Mesenchymal stem cell (in vitro differentiated cells and primary cell): ENCODE results near the gene MAPK8IP2.
A peak's percentile ranks its signal among the peaks of the same experiment; 100 is the strongest.
"Not testable (repeated sequence)": the region's sequence is repeated elsewhere in the genome, so short reads cannot be mapped to it uniquely, and the experiment has no call there.

ENCODE experiments used
- DNase-seq: peaks from one replicate; pipeline ENCODE4 v3.0.0-alpha.2; 2013
- H2AFZ ChIP-seq: one replicate; pipeline ENCODE4 v1.6.1; 2013; ENCODE audit warnings: low read depth, mild to moderate bottlenecking, control low read depth, inconsistent platforms, low read length, moderate library complexity
- H2AK5ac ChIP-seq: 2 replicates; pipeline ENCODE4 v1.6.1; 2013; ENCODE audit warnings: low read length, moderate library complexity, mild to moderate bottlenecking, inconsistent platforms; ENCODE audit not compliant: severe bottlenecking
- H2BK120ac ChIP-seq: one replicate; pipeline ENCODE4 v1.6.1; 2013; ENCODE audit warnings: low read depth, mild to moderate bottlenecking, inconsistent platforms, low read length, moderate library complexity
- H2BK12ac ChIP-seq, 2 experiments: one replicate each; pipeline ENCODE4 v1.6.1; 2013; ENCODE audit warnings: inconsistent platforms in 2 of 2, low read length in 2 of 2, mild to moderate bottlenecking in 2 of 2, moderate library complexity in 2 of 2, control low read depth in 1 of 2
- H2BK15ac ChIP-seq: one replicate; pipeline ENCODE4 v1.6.1; 2013; ENCODE audit warnings: mild to moderate bottlenecking, low read depth, inconsistent platforms; ENCODE audit not compliant: poor library complexity, severe bottlenecking
- H2BK5ac ChIP-seq: 2 replicates; pipeline ENCODE4 v1.6.1; 2013; ENCODE audit warnings: low read depth, mild to moderate bottlenecking, low read length, control low read depth, inconsistent platforms; ENCODE audit not compliant: poor library complexity, severe bottlenecking
- H3K14ac ChIP-seq, 2 experiments: one replicate each; pipeline ENCODE4 v1.6.1; 2013; ENCODE audit warnings: inconsistent platforms in 2 of 2, low read length in 2 of 2, control low read depth in 1 of 2, mild to moderate bottlenecking in 1 of 2, moderate library complexity in 1 of 2
- H3K18ac ChIP-seq, 2 experiments: one replicate each; pipeline ENCODE4 v1.6.1; 2013; ENCODE audit warnings: inconsistent platforms in 2 of 2, low read length in 2 of 2, control low read depth in 1 of 2, low read depth in 1 of 2, mild to moderate bottlenecking in 1 of 2
- H3K23ac ChIP-seq, 2 experiments: one replicate each; pipeline ENCODE4 v1.6.1; 2013; ENCODE audit warnings: inconsistent platforms in 2 of 2, low read length in 2 of 2, mild to moderate bottlenecking in 2 of 2, moderate library complexity in 2 of 2, control low read depth in 1 of 2
- H3K27ac ChIP-seq: 2 replicates; pipeline ENCODE4 v1.5.1; 2013; ENCODE audit warnings: mild to moderate bottlenecking, moderate library complexity, low read length, control low read depth, inconsistent platforms; ENCODE audit not compliant: poor library complexity, severe bottlenecking
- H3K27me3 ChIP-seq, 2 experiments: 2 replicates each; pipeline versions ENCODE4 v1.6.1 to v1.7.0; 2013; ENCODE audit warnings: low read length in 2 of 2, mild to moderate bottlenecking in 2 of 2, moderate library complexity in 2 of 2, control low read depth in 1 of 2, inconsistent platforms in 1 of 2; ENCODE audit not compliant: control insufficient read depth in 1 of 2, insufficient read depth in 1 of 2
- H3K36me3 ChIP-seq, 2 experiments: 2 replicates each; pipeline versions ENCODE4 v1.6.1 to v1.7.0; 2013; ENCODE audit warnings: low read length in 2 of 2, control low read depth in 1 of 2, inconsistent platforms in 1 of 2, low read depth in 1 of 2, mild to moderate bottlenecking in 1 of 2; ENCODE audit not compliant: insufficient read depth in 2 of 2, control insufficient read depth in 1 of 2
- H3K4ac ChIP-seq, 2 experiments: one replicate each; pipeline ENCODE4 v1.6.1; 2013; ENCODE audit warnings: inconsistent platforms in 2 of 2, low read length in 2 of 2, mild to moderate bottlenecking in 2 of 2, moderate library complexity in 2 of 2, control low read depth in 1 of 2, low read depth in 1 of 2
- H3K4me1 ChIP-seq: 2 replicates; pipeline ENCODE4 v1.6.1; 2013; ENCODE audit warnings: low read depth, low read length, control low read depth; ENCODE audit not compliant: control insufficient read depth, insufficient read depth
- H3K4me2 ChIP-seq: 2 replicates; pipeline ENCODE4 v1.6.1; 2013; ENCODE audit warnings: low read length, mild to moderate bottlenecking, inconsistent platforms; ENCODE audit not compliant: poor library complexity, severe bottlenecking
- H3K4me3 ChIP-seq, 2 experiments: 2 replicates each; pipeline versions ENCODE4 v1.5.1 to v1.7.0; 2013; ENCODE audit warnings: low read length in 2 of 2, mild to moderate bottlenecking in 2 of 2, control low read depth in 1 of 2, low read depth in 1 of 2; ENCODE audit not compliant: insufficient read depth in 1 of 2
- H3K79me1 ChIP-seq: replicated peaks from 2 replicates; pipeline ENCODE4 v1.6.1; 2013; ENCODE audit warnings: mild to moderate bottlenecking, control low read depth, low read length, inconsistent platforms; ENCODE audit not compliant: poor library complexity, severe bottlenecking
- H3K9ac ChIP-seq: 2 replicates; pipeline ENCODE4 v1.7.0; 2013; ENCODE audit warnings: mild to moderate bottlenecking, low read length, moderate library complexity
- H3K9me3 ChIP-seq: 2 replicates; pipeline ENCODE4 v1.7.0; 2013; ENCODE audit warnings: mild to moderate bottlenecking, low read length; ENCODE audit not compliant: control insufficient read depth
- H4K8ac ChIP-seq: one replicate; pipeline ENCODE4 v1.6.1; 2013; ENCODE audit warnings: inconsistent platforms, mild to moderate bottlenecking, low read length, moderate library complexity
- H4K91ac ChIP-seq: one replicate; pipeline ENCODE4 v1.6.1; 2013; ENCODE audit warnings: mild to moderate bottlenecking, low read length, inconsistent platforms
- WGBS: methylation state at CpG from one replicate; pipeline ENCODE4 v1.1.7; 2013; ENCODE audit warnings: mixed read lengths; 5-methylcytosine and 5-hydroxymethylcytosine counted together

MAPK8IP2 gene

GRCh38 chr22:50633771-50634170 lies 33.2 kb downstream of the MAPK8IP2 start:
- no peak for DNase-seq
- H3K4me2 ChIP-seq, result no peak overlapping the region
- no peak overlapping the region for H2BK12ac ChIP-seq
- no peaks in the 10 kb centered on the region for H3K79me1 ChIP-seq
- no peak overlapping the region for H3K4me3 ChIP-seq
- no peak overlapping the region for H2BK120ac ChIP-seq
- 86% methylated on average over 11 of the region's 11 CpGs for WGBS
- no peak overlapping the region for H3K23ac ChIP-seq
- H3K27me3 ChIP-seq, result peaks cover 4% of the 10 kb centered on the region in 2 experiments
- H2AFZ ChIP-seq, result no peak overlapping the region
- no peak overlapping the region for H2AK5ac ChIP-seq
- H3K14ac ChIP-seq, result no peak overlapping the region
- no peak overlapping the region for H3K4ac ChIP-seq
- H3K9me3 ChIP-seq, result no peaks in the 10 kb centered on the region
- no peak overlapping the region for H2BK15ac ChIP-seq
- no peak overlapping the region for H4K8ac ChIP-seq
- H3K18ac ChIP-seq, result no peak overlapping the region
- H3K27ac ChIP-seq, result no peak overlapping the region
- no peaks in the 10 kb centered on the region for H3K36me3 ChIP-seq
- H4K91ac ChIP-seq, result no peak overlapping the region
- no peak overlapping the region for H3K9ac ChIP-seq
- no peak overlapping the region for H2BK5ac ChIP-seq
- peaks cover 2% of the 10 kb centered on the region for H3K4me1 ChIP-seq

GRCh38 chr22:50635591-50635990 lies 35.0 kb downstream of the MAPK8IP2 start:
- no peak overlapping the region for H3K4me3 ChIP-seq
- H2AK5ac ChIP-seq, result no peak overlapping the region
- H3K27me3 ChIP-seq, result peaks cover 4% of the 10 kb centered on the region in 2 experiments
- peak overlapping the region; percentile 16 for H4K91ac ChIP-seq
- no peaks in the 10 kb centered on the region for H3K79me1 ChIP-seq
- DNase-seq, result no peak
- no peak overlapping the region for H2AFZ ChIP-seq
- H3K4me2 ChIP-seq, result no peak overlapping the region
- no peak overlapping the region for H2BK12ac ChIP-seq
- no peaks in the 10 kb centered on the region for H3K36me3 ChIP-seq
- H3K9ac ChIP-seq, result no peak overlapping the region
- H3K14ac ChIP-seq, result no peak overlapping the region
- H3K23ac ChIP-seq, result no peak overlapping the region
- no peak overlapping the region for H2BK5ac ChIP-seq
- H3K9me3 ChIP-seq, result no peaks in the 10 kb centered on the region
- no peak overlapping the region for H3K4ac ChIP-seq
- H3K4me1 ChIP-seq, result no peaks in the 10 kb centered on the region
- H3K27ac ChIP-seq, result no peak overlapping the region
- H4K8ac ChIP-seq, result no peak overlapping the region
- H2BK15ac ChIP-seq, result no peak overlapping the region
- H3K18ac ChIP-seq, result no peak overlapping the region
- WGBS, result 88% methylated on average over 11 of the region's 11 CpGs
- no peak overlapping the region for H2BK120ac ChIP-seq

DNA sequence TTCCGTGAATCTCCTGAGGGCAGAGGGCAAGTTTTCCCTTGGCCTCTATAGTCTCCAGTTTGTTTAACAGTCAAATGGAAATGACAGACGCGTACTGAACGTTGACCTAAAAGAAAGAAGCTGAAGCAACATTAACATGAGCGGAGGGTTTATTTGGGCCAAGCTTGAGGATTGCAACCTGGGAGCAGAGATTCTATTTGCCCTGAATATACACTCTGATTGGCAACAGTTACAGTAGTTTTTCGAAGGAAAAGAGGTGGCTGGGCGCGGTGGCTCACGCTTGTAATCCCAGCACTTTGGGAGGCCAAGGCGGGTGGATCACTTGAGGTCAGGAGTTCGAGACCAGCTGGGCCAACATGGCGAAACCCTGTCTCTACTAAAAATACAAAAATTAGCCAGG lies 39.7 kb downstream of the MAPK8IP2 start:
- DNase-seq, H2BK12ac ChIP-seq, H4K8ac ChIP-seq, H3K4ac ChIP-seq, H3K79me1 ChIP-seq, H2BK5ac ChIP-seq, H2AK5ac ChIP-seq, H2BK15ac ChIP-seq, H3K4me3 ChIP-seq, H3K14ac ChIP-seq, H4K91ac ChIP-seq, H3K4me2 ChIP-seq, H3K23ac ChIP-seq, H2AFZ ChIP-seq, H3K36me3 ChIP-seq, H3K9ac ChIP-seq, H3K27ac ChIP-seq, H3K18ac ChIP-seq, H2BK120ac ChIP-seq, H3K9me3 ChIP-seq: not testable (repeated sequence)
- Histone ChIP-seq H3K4me1 (peaks cover 12% of the 10 kb centered on the region), H3K27me3 (peaks cover 35 to 38% of the 10 kb centered on the region in 2 experiments)
- 96% methylated on average over 9 of the region's 12 CpGs for WGBS

DNA sequence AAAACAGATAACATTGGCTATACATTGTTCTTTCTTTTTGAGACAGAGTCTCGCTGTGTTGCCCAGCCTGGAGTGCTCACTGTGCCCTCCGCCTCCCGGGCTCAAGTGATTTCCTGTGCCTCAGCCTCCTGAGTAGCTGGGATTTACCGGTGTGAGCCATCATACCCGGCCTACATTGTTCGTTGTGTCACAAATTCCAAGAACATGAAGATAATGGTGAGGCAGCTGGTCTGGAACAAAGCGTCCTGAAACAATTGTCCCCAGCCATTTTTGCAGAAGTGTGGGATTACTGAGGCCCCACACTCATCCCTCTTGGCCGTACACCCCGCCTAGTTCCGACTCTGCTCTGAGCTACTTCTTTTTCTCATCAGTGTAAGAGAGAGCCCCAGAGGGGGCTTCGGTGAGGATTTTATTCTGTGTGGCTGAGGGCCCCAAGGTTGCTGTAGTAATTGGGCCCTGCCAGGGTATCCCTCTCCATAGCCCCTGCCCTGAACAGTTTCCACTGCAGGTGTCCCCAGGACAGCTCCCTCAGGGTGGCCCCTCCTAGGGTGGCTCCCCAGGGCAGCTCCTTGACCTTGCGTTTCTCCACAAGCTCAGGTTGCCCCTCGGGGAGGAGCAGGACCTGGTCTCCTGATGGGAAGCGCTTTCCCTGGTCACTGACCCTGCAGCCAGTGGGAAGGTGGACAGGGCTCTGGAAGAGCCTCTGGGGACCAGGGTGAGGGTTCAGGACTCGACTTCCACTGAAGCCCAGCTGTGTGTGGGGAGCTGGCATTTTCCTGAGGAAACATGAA lies 40.5 kb downstream of the MAPK8IP2 start:
- H3K4me1 ChIP-seq, result peaks cover 12% of the 10 kb centered on the region
- H2BK12ac ChIP-seq, result peak overlapping the region; percentile 66 to 68
- no peaks in the 10 kb centered on the region for H3K9me3 ChIP-seq
- H2BK5ac ChIP-seq, result no peak overlapping the region
- WGBS, result 90% methylated on average over 15 of the region's 15 CpGs
- H3K36me3 ChIP-seq, result no peaks in the 10 kb centered on the region
- no peak overlapping the region for H3K27ac ChIP-seq
- peak overlapping the region in 1 of 2 experiments; percentile 38 for H3K14ac ChIP-seq
- H3K9ac ChIP-seq, result no peak overlapping the region
- H3K18ac ChIP-seq, result peak overlapping the region; percentile 14 to 50
- H3K79me1 ChIP-seq, result no peaks in the 10 kb centered on the region
- H3K4me3 ChIP-seq, result no peak overlapping the region
- no peak overlapping the region for H2BK120ac ChIP-seq
- H3K23ac ChIP-seq, result no peak overlapping the region
- H4K91ac ChIP-seq, result no peak overlapping the region
- no peak overlapping the region for H2AFZ ChIP-seq
- H3K4me2 ChIP-seq, result no peak overlapping the region
- peak overlapping the region; percentile 67 for H2BK15ac ChIP-seq
- H3K27me3 ChIP-seq, result peaks cover 40 to 45% of the 10 kb centered on the region in 2 experiments
- H3K4ac ChIP-seq, result peak overlapping the region; percentile 21 to 51
- peak overlapping the region; percentile 60 for H4K8ac ChIP-seq
- no peak overlapping the region for H2AK5ac ChIP-seq
- DNase-seq, result no peak
